ENCODE results near the gene RASSF3.
"Not testable (repeated sequence)": the region's sequence is repeated elsewhere in the genome, so short reads cannot be mapped to it uniquely, and the experiment has no call there.

The RASSF3 gene

DNA sequence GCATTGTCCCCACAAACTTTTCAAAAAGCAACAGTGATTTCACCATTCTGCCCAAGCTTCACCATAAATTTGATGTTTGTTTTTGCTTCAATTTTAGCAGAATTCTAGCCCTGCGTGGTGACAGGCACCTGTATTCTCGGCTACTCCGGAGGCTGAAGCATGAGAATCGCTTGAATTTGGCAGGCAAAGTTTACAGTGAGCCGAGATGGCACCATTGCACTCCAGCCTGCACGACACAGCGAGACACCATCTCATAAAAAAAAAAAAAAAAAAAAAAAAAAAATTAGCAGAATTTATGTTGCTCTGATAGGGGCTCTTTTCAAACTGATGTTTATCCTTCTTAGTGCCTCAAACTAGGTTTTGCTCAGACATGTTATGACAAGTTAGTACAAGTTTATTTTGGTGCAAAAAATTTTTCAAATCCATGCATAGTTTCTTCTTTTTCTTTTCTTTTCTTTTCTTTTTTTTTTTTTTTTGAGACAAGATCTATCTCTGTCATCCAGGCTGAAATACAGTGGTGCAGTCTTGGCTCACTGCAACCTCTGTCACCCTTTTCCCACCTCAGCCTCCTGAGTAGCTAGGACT is 24.3 kb downstream of the RASSF3 start:
- no peak for FAIRE-seq

GRCh38 chr12:64635356-64635998 is 25.2 kb downstream of the RASSF3 start:
- no peak for FAIRE-seq

GRCh38 chr12:64636856-64637255 is 26.6 kb downstream of the RASSF3 start:
- FAIRE-seq = no peak

- no peak for FAIRE-seq
These were observed 29.2 kb downstream of the RASSF3 start for GRCh38 chr12:64639466-64639865.

DNA sequence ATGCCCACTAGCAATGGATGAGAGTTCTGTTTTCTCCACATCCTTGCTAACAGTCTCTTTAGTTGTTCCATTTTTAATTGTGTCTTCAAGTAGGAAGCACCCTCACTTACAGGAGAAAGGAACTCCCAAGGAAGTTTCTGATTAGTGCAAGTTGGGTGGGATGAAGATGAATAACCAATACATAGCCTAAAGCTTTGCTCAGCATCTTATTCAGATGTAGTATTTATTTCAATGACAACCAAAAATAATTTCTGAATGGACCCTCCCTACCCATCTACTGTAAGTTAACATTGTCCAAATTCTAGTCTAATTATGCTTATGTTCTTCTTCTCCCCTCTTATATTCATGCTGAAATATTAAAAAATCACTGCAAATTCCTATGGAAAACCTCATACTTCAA is 36.0 kb downstream of the RASSF3 start:
- no peak for FAIRE-seq

DNA sequence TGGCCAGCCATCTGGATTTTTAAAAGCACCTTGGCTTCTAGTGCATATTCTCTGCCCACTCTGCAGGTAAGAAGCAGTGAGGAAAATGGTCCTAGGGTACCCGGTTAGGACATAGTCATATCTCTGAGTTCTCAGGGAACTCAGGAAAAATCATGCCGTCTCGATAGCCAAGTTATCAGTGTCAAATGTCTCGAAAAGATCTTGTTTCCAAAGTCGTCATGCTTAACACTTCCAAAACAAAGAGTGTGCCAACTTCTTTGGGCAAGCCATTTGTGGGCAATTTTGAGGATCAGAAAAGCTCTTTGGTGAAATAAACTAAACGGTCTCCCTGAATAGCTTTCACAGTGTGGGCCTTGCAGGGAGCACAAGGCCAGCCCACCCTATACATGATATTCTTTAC is 39.2 kb downstream of the RASSF3 start:
- FAIRE-seq = no peak

DNA sequence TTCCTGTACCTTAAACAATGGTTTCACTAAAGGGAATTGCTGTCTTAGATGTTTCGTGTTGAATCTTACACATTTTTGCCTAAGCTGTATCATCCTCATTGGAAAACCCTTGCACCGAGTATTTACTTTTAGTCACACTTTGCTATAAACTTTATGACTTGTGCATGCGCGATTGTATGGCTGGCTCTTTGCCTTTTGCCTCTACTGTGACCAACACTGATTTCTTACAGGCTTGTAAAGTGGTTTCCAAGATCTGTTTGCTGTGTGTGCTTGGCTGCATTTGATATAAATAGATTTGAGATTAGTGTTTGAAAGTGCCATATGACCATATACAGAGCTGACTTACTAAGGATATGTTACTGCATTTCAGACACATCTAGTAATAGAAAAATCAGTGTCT is 40.5 kb downstream of the RASSF3 start:
- FAIRE-seq = no peak

- no peak for FAIRE-seq
These were observed 42.1 kb downstream of the RASSF3 start for GRCh38 chr12:64652346-64652745.

- FAIRE-seq = no peak
These were observed 42.8 kb downstream of the RASSF3 start for GRCh38 chr12:64653123-64653522.

DNA sequence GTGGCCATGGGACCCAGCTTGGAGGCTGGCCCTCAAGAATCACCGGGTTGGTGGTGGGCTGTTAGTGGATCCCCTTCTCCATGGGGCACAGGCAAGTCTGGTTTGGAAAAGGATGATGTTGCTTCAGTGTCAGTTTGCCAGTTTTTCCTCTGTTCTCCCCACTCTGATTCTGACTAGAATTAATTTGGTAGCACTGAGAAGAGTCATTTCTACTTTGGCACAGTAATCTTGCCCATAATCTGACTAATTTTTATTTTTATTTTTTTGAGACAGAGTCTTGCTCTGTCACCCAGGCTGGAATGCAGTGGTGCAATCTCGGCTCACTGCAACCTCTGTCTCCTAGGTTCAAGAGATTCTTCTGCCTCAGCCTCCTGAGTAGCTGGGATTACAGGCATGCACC is 43.6 kb downstream of the RASSF3 start:
- not testable (repeated sequence) for FAIRE-seq

DNA sequence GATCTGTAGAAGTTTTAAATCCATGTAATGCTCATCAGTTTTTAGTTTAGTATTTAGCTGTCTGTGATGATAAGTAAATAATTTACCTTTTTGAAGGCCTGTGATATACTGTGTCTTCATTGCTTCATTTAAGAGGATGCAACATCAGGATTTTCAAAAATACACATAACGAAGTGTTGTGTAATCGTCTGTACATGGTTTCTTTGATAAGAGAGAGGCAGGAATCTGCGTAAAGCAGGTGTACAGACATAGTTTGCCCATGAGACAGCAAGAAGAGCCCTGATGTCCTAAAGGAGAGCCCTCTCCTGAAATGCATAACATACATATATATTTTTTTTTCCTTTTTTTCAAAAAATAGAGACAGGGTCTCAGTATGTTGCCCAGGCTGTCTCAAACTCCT is 44.8 kb downstream of the RASSF3 start:
- no peak for FAIRE-seq

DNA sequence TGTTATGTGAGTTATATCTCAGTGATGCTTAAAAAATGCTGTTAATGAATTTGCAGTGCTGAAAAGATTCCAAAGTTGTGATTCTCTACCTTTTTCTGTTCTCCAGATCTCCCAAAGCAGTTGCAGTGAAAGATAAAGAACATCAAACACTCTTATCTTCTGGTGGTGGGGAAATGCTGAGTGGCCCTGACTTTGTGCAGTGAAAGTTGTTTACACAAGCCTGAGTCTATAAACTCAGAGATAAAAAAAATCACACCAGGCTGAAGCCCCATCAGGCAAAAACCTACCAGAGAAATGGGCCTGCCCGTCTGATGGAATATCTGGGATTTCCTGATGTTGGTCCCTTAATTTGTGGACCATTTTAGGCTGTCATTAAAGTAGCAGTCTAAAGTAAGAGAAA is 46.1 kb downstream of the RASSF3 start:
- FAIRE-seq = no peak

DNA sequence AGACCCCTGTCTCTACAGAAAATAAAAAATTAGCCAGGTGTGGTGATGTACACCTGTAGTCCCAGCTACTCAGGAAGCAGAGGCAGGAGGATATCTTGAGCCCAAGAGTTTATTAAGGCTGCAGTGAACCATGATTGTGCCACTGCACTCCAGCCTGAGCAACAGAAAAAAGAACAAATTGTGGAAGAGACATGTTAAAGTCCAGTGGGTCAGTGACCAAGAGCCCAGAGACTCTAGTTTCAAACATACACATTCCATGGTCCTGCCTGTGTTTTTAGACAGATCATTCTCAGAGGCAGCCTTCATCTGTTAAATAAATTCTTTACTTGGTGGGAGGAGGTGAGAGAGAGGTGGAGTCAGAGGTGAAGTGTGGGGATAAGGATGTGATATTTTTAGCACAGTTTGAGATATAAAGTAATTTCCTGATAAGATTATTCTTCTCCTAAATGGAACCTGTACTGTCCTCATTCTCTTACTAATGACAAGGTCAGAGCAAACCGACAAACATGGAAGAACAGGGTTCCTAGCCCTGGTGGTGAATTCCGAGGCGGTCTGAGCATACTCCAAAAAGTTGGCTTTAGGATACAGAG is 48.7 kb downstream of the RASSF3 start:
- no peak for FAIRE-seq

GRCh38 chr12:64660237-64661018 is 50.1 kb downstream of the RASSF3 start:
- FAIRE-seq = no peak

DNA sequence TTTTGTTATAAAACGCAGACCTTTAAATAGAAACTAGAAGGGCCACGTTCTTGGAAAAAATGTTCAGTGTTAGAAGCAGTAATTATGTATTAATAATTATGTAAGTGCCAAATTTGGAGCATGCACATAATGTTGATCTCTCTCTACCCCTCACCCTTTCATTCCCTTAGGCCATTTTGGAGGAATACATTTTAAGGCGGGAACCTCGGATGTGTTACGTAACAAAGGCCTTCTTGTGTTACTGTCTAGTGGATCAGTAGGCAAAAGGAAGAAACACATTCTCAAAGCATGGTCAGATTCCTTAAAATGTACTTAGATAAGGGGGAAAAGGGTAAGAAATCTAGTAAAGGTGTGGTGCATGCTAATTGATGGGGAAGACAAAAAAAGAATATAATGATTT is 52.7 kb downstream of the RASSF3 start:
- no peak for FAIRE-seq

GRCh38 chr12:64665514-64665913 is 55.2 kb downstream of the RASSF3 start:
- no peak for FAIRE-seq

DNA sequence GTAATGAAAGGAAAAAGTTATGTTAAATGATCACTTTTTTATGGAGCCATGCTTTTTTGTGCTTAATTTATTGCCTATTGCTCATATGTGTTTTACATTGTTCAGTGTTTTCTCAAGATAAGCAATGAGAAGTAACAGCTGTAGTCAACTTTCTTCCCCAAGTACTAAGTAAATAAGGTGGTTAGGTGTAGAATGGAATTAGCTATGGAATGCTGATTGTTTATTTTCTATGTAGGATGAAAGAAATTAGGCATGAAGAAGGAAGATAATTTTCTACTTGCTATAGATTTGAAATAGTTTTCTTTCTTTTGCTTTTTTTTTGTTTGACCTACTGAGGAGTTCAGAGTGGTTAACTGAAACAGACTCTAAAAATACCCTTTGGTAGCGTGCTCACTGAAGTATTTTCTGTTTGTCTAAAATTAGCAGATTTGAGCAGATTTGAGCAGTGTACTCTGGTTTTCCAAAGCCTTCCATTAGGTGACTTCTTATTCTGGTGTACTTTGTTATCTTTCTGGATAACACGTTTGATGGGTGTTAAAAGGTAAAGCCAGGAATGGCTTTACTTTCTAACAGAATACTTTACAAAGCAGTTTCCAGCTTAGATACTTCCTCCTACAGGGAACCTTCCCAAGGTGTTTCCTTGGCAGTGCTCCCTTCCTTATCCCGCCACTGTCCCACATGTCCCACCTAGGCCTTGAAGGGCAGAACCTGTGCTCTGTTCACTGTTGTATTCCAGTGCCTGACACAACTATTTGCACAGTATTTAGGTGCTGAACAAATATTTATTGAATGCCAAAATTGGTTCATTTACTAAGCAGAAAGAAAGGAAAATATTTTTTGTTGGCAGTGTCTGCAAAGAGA is 56.0 kb downstream of the RASSF3 start:
- FAIRE-seq = no peak

GRCh38 chr12:64667793-64668192 is 57.5 kb downstream of the RASSF3 start:
- no peak for FAIRE-seq

DNA sequence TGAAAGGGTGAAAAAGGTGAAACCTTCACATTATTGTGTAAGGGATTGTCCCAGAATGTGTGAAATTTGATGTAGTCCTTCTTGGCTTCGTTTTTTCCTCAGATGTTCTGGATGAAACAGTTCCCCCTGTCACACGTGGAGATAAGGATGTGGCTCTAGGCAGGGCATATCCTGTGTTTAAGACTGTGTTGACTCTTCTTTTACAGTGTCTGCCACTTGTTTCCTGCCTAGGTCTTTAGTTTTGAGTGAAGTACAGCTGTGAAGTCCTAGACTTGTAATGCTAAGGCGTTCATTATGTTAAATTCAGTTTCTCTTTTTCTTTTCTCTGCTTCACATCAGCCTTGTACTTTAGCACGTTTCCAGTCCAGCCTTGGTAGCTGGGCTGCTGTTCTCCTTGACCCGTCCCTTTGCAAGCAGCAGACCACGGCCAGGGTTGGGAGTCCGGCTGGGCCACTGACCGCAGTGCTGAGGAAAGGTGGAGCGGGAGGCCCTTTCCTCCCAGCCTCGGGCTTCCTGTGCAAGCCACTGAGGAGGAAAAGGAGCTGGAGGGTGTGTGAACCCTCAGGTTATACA is 59.1 kb downstream of the RASSF3 start:
- no peak for FAIRE-seq

DNA sequence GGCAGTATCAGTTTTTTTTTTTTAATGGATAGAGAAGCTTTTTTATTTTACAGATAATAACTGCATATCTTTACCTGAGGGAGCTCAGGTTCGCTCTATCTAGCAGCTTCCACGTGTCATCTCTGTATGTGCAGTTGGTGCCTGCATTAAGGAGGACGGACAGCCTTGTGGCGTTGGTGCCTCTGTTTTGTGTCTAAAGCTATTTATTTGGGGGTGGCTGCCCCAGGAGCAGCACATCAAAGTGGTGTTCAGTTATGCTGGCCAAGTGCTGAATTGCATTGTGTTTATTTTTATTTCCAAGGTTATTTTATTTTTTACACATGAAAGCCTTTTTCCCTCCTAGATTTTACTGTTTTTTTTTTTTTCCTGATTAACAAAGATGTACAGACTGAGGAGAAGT is 59.7 kb downstream of the RASSF3 start:
- no peak for FAIRE-seq

- FAIRE-seq = no peak
These were observed 60.8 kb downstream of the RASSF3 start for GRCh38 chr12:64670919-64671639.

GRCh38 chr12:64671681-64672080 is 61.4 kb downstream of the RASSF3 start:
- no peak for FAIRE-seq

Measured in endometrium (tissue), 2 donors.